Measurements from ENCODE around the gene OASL. TPM values are rescaled to one million over a fixed set of nuclear protein-coding genes. Genes with fewer than 3 reads are reported as not detected.

The OASL gene
- polyA plus RNA-seq, 2 of the 4 experiments (the other 2 are of a cell fraction), result 0.81 to 0.94 TPM

DNA sequence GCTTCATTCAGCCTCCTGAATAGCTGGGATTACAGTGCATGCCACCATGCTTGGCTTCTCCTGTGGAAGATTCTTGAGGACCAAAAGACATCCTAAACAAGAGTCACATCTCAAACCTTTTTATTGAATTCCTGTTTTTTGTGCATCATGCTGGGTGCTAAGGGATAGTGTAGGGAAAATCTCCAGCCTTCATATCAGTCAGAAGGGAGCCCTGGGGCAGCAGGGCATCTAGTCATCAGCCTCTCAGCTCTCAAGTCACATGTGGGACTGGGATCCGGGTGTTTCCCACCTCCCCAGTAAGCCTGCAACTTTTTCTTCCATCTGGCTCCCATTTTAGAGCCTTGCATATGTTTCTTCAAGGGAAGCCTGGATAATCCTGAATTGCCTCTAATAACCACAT lies 25.1 kb upstream of the OASL start:
- FAIRE-seq, result no peak
- no peak overlapping the region for H3K4me2 ChIP-seq
- ATAC-seq, result no peak
- WGBS (ENCODE audit: missing lambda C conversion rate), result 88% methylated on average over 1 of the region's 1 CpG
- no peak for DNase-seq (ENCODE audit: low read depth in 1 of 2, low spot score in 1 of 2)
- TF ChIP-seq CHD2 (IDR thresholded peaks at IDR 0.05; ENCODE audit: low read length, partially characterized antibody), result no peak
- no peak for TF ChIP-seq EHMT2 (IDR thresholded peaks at IDR 0.05; ENCODE audit: low read depth)
- TF ChIP-seq BHLHE40 (IDR thresholded peaks at IDR 0.05; ENCODE audit: low read depth, low read length), result no peak
- no peak for TF ChIP-seq KDM1A (IDR thresholded peaks at IDR 0.05; ENCODE audit: low read depth)
- TF ChIP-seq, protein P1, sequence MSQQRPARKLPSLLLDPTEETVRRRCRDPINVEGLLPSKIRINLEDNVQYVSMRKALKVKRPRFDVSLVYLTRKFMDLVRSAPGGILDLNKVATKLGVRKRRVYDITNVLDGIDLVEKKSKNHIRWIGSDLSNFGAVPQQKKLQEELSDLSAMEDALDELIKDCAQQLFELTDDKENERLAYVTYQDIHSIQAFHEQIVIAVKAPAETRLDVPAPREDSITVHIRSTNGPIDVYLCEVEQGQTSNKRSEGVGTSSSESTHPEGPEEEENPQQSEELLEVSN (IDR thresholded peaks at IDR 0.05; ENCODE audit: borderline replicate concordance, low read depth), result no peak
- TF ChIP-seq NR3C1 (IDR thresholded peaks at IDR 0.05), result no peak
- no peak for TF ChIP-seq HES2 (IDR thresholded peaks at IDR 0.05)
- TF ChIP-seq ZSCAN20 (CRISPR knock-in tag; IDR thresholded peaks at IDR 0.05), result no peak
- no peak for TF ChIP-seq NPAS2 (CRISPR knock-in tag; IDR thresholded peaks at IDR 0.05; ENCODE audit: borderline replicate concordance)
- H3K4me1 ChIP-seq, result peaks cover 10% of the 10 kb centered on the region; the same call in 1 of the 3 replicates
- ChIA-PET POLR2A (interaction anchor here (0.7 kb wide), 1 partner anchor 149 kb away, joined by 4 read pairs; no protein-coding TSS in a partner anchor), CTCF (interaction anchor here (0.5 to 1.4 kb wide), 2 partner anchors 60 to 546 kb away, joined by 3 read pairs; no protein-coding TSS in a partner anchor)
- H3K4me3 ChIP-seq, result no peak overlapping the region
- H3K27ac ChIP-seq, result no peak overlapping the region
- no peaks in the 10 kb centered on the region for H3K9me3 ChIP-seq

DNA sequence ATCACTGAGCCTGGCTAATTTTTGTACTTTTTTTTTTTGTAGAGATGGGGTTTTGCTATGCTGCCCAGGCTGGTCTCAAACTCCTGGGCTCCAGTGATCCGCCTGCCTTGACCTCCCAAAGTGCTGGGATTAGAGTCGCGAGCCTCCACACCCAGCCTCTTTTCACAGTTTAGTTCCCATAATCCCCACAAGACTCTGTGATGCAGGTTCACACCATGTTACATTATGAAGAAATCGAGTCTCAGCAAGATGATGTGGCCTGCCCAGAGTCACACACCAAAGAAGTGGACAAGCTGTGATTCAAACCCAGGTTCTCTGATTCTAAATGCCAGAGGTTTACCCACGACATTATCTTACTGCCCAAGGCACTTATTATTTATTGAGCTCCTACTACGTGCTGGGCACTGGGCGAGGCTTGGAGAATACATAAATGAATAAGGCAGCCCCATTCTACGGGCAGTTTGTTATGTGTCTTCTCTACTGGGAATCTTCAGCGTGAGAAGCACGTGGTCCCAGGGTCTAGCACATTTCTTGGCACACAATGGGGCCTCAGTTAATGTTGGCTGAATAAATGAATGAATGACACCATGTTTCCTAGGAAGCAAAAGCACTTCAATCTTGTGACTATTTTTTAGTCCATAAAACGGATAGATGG lies 23.5 kb upstream of the OASL start:
- TF ChIP-seq HMGXB4 (CRISPR knock-in tag; IDR thresholded peaks at IDR 0.05; ENCODE audit: borderline replicate concordance) (no peak), CEBPB (IDR thresholded peaks at IDR 0.05) (no peak), RFX5 (IDR thresholded peaks at IDR 0.05) (no peak), POLR2A (IDR thresholded peaks at IDR 0.05; ENCODE audit: low read length) (no peak), TP53 (CRISPR knock-in tag; IDR thresholded peaks at IDR 0.05) (no peak), JUN (IDR thresholded peaks at IDR 0.05) (no peak), HOXB5 (CRISPR knock-in tag; IDR thresholded peaks at IDR 0.05) (no peak), BHLHE40 (IDR thresholded peaks at IDR 0.05; ENCODE audit: low read depth, low read length) (no peak), JUNB (IDR thresholded peaks at IDR 0.05) (no peak), EP300 (IDR thresholded peaks at IDR 0.05) (no peak), NFE2L2 (conservative IDR thresholded peaks at IDR 0.05; ENCODE audit: low read length) (no peak), FOSL2 (IDR thresholded peaks at IDR 0.05) (no peak), FOSL2 (CRISPR knock-in tag; IDR thresholded peaks at IDR 0.05) (no peak), RAD21 (conservative IDR thresholded peaks at IDR 0.05 in 1 of 2, IDR thresholded peaks at IDR 0.05 in 1 of 2) (no peak), CBX2 (IDR thresholded peaks at IDR 0.05; ENCODE audit: borderline replicate concordance, low read depth) (no peak), ESRRA (IDR thresholded peaks at IDR 0.05; ENCODE audit: borderline replicate concordance, low read length) (no peak), MYC (IDR thresholded peaks at IDR 0.05; ENCODE audit: borderline replicate concordance, low read length) (no peak)
- TF ChIP-seq, protein P2, sequence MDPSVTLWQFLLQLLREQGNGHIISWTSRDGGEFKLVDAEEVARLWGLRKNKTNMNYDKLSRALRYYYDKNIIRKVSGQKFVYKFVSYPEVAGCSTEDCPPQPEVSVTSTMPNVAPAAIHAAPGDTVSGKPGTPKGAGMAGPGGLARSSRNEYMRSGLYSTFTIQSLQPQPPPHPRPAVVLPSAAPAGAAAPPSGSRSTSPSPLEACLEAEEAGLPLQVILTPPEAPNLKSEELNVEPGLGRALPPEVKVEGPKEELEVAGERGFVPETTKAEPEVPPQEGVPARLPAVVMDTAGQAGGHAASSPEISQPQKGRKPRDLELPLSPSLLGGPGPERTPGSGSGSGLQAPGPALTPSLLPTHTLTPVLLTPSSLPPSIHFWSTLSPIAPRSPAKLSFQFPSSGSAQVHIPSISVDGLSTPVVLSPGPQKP (IDR thresholded peaks at IDR 0.05; ENCODE audit: low read depth, low read length), result no peak
- TF ChIP-seq, protein P3, sequence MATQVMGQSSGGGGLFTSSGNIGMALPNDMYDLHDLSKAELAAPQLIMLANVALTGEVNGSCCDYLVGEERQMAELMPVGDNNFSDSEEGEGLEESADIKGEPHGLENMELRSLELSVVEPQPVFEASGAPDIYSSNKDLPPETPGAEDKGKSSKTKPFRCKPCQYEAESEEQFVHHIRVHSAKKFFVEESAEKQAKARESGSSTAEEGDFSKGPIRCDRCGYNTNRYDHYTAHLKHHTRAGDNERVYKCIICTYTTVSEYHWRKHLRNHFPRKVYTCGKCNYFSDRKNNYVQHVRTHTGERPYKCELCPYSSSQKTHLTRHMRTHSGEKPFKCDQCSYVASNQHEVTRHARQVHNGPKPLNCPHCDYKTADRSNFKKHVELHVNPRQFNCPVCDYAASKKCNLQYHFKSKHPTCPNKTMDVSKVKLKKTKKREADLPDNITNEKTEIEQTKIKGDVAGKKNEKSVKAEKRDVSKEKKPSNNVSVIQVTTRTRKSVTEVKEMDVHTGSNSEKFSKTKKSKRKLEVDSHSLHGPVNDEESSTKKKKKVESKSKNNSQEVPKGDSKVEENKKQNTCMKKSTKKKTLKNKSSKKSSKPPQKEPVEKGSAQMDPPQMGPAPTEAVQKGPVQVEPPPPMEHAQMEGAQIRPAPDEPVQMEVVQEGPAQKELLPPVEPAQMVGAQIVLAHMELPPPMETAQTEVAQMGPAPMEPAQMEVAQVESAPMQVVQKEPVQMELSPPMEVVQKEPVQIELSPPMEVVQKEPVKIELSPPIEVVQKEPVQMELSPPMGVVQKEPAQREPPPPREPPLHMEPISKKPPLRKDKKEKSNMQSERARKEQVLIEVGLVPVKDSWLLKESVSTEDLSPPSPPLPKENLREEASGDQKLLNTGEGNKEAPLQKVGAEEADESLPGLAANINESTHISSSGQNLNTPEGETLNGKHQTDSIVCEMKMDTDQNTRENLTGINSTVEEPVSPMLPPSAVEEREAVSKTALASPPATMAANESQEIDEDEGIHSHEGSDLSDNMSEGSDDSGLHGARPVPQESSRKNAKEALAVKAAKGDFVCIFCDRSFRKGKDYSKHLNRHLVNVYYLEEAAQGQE (IDR thresholded peaks at IDR 0.05), result no peak
- Histone ChIP-seq H3K4me1 (peaks cover 6% of the 10 kb centered on the region; the same call in 1 of the 3 replicates), H3K27ac (no peak overlapping the region), H3K4me3 (no peak overlapping the region), H3K4me2 (no peak overlapping the region), H3K9me3 (no peaks in the 10 kb centered on the region)
- WGBS (ENCODE audit: missing lambda C conversion rate), result 66% methylated on average over 11 of the region's 11 CpGs
- POLR2A ChIA-PET, result no interaction called here
- no peak for DNase-seq (ENCODE audit: low read depth in 1 of 2, low spot score in 1 of 2)
- CTCF ChIA-PET, result interaction anchor here (0.6 to 6.0 kb wide), 9 partner anchors 15 to 574 kb away, joined by 3 to 40 read pairs (median 8); no protein-coding TSS in a partner anchor
- no peak for ATAC-seq
- no peak for FAIRE-seq
